GM19324 (cell line): ENCODE measurements around the gene SHC1.
A peak's percentile ranks its signal among the peaks of the same experiment; 100 is the strongest.

ENCODE experiments used
- ATAC-seq: cut with Tn5 transposase; IDR thresholded peaks from one replicate; pipeline ENCODE4 v1.9.1; 2021; ENCODE audit warnings: mild to moderate bottlenecking, moderate library complexity; ENCODE audit not compliant: unreplicated experiment, low FRiP score

SHC1 gene

GRCh38 chr1:154941333-154942013 lies 29.1 kb downstream of the SHC1 start:
- no peak for ATAC-seq

- no peak for ATAC-seq
These were observed 29.8 kb downstream of the SHC1 start for GRCh38 chr1:154940651-154941194.

- no peak for ATAC-seq
These were observed 30.4 kb downstream of the SHC1 start for GRCh38 chr1:154940213-154940560.

- no peak for ATAC-seq
These were observed 31.7 kb downstream of the SHC1 start for GRCh38 chr1:154938604-154939399.

- ATAC-seq, result no peak
These were observed 32.6 kb downstream of the SHC1 start for GRCh38 chr1:154937988-154938386.

GRCh38 chr1:154937085-154937987 lies 33.2 kb downstream of the SHC1 start:
- peak; percentile 69 for ATAC-seq

- peak; percentile 80 for ATAC-seq
These were observed 33.9 kb downstream of the SHC1 start, which contains the start of gene PMVK for GRCh38 chr1:154936555-154937084. TSS of gene PMVK (minus strand) at chr1:154936719. CDS start at chr1:154936685, 34 bp downstream.

- no peak for ATAC-seq
These were observed 34.6 kb downstream of the SHC1 start for GRCh38 chr1:154935749-154936554.

- no peak for ATAC-seq
These were observed 36.1 kb downstream of the SHC1 start for GRCh38 chr1:154934358-154934948.

- ATAC-seq, result no peak
These were observed 38.5 kb downstream of the SHC1 start for GRCh38 chr1:154931940-154932487.

GRCh38 chr1:154926201-154926600 lies 44.3 kb downstream of the SHC1 start:
- no peak for ATAC-seq

GRCh38 chr1:154925335-154926170 lies 45.0 kb downstream of the SHC1 start:
- ATAC-seq, result no peak

GRCh38 chr1:154923695-154924094 lies 46.9 kb downstream of the SHC1 start:
- no peak for ATAC-seq

- ATAC-seq, result no peak
These were observed 57.3 kb downstream of the SHC1 start for GRCh38 chr1:154913273-154913672.

- no peak for ATAC-seq
These were observed 57.8 kb downstream of the SHC1 start for GRCh38 chr1:154912755-154913154.
